Keratinocyte (primary cell): ENCODE data around the gene TUT4. TPM values are rescaled to one million over a fixed set of nuclear protein-coding genes. Genes with fewer than 3 reads are reported as not detected.

Experiments
- DNase-seq: peaks from one replicate; pipeline ENCODE4 v3.0.0-alpha.2; 2011; ENCODE audit warnings: low read depth, missing footprints, low spot score
- FAIRE-seq: peaks from 2 replicates; lab custom pipeline; 2011; peaks lifted over from hg19 to GRCh38; lab: Jason Lieb, UNC
- H2AFZ ChIP-seq: 2 replicates; pipeline ENCODE4 v1.6.0; 2012; ENCODE audit warnings: low read length, control low read depth, inconsistent platforms; ENCODE audit not compliant: control insufficient read depth
- H3K27ac ChIP-seq: 2 replicates; pipeline ENCODE4 v1.5.1; 2011; ENCODE audit warnings: low read length; ENCODE audit not compliant: control insufficient read depth, insufficient read depth
- H3K27me3 ChIP-seq: 3 replicates; pipeline ENCODE4 v1.6.0; 2011; ENCODE audit warnings: low read length; ENCODE audit not compliant: control insufficient read depth, insufficient read depth; ENCODE audit errors: extremely low read depth
- H3K36me3 ChIP-seq, 2 experiments: 2 replicates in 1 of 2; 3 replicates in 1 of 2; pipeline ENCODE4 v1.5.1; 2011; ENCODE audit warnings: low read length in 2 of 2, mild to moderate bottlenecking in 1 of 2; ENCODE audit not compliant: control insufficient read depth in 2 of 2, insufficient read depth in 2 of 2; ENCODE audit errors: extremely low read depth in 1 of 2
- H3K4me1 ChIP-seq: 3 replicates; pipeline ENCODE4 v1.5.1; 2011; ENCODE audit warnings: low read length; ENCODE audit not compliant: control insufficient read depth, insufficient read depth; ENCODE audit errors: extremely low read depth
- H3K4me2 ChIP-seq: 3 replicates; pipeline ENCODE4 v1.6.0; 2011; ENCODE audit warnings: low read depth, low read length; ENCODE audit not compliant: control insufficient read depth, insufficient read depth; ENCODE audit errors: extremely low read depth
- H3K4me3 ChIP-seq, 3 experiments: fragments of 200-600 bp in 1 of 3; sonication (generic) in 1 of 3; 2 replicates in 2 of 3; 3 replicates in 1 of 3; pipeline ENCODE4 v1.5.1; 2011 to 2016; ENCODE audit warnings: low read length in 3 of 3, mild to moderate bottlenecking in 3 of 3, control low read depth in 2 of 3, inconsistent platforms in 1 of 3, low read depth in 1 of 3, mixed read lengths in 1 of 3, mixed run types in 1 of 3, moderate library complexity in 1 of 3; ENCODE audit not compliant: control insufficient read depth in 2 of 3, insufficient read depth in 2 of 3; ENCODE audit errors: extremely low read depth in 1 of 3
- H3K79me2 ChIP-seq: 2 replicates; pipeline ENCODE4 v1.6.0; 2012; ENCODE audit warnings: low read length; ENCODE audit not compliant: control insufficient read depth, insufficient read depth
- H3K9ac ChIP-seq: 3 replicates; pipeline ENCODE4 v1.6.0; 2011; ENCODE audit warnings: low read length; ENCODE audit not compliant: control insufficient read depth, insufficient read depth; ENCODE audit errors: extremely low read depth
- H3K9me1 ChIP-seq: 3 replicates; pipeline ENCODE4 v1.6.0; 2011; ENCODE audit warnings: low read length; ENCODE audit not compliant: control insufficient read depth, insufficient read depth; ENCODE audit errors: extremely low read depth
- H3K9me3 ChIP-seq: 2 replicates; pipeline ENCODE4 v1.5.1; 2012; ENCODE audit warnings: low read depth, low read length; ENCODE audit not compliant: control insufficient read depth
- H4K20me1 ChIP-seq: 3 replicates; pipeline ENCODE4 v1.6.0; 2011; ENCODE audit warnings: low read length; ENCODE audit not compliant: control insufficient read depth, insufficient read depth; ENCODE audit errors: extremely low read depth
- CTCF ChIP-seq, 3 experiments: IDR thresholded peaks in 1 of 3; conservative IDR thresholded peaks in 1 of 3; optimal IDR thresholded peaks in 1 of 3; 2 replicates in 2 of 3; 3 replicates in 1 of 3; pipeline versions ENCODE3 to v1.5.1; 2011; ENCODE audit warnings: low read length in 3 of 3, mild to moderate bottlenecking in 3 of 3, moderate library complexity in 2 of 3, control low read depth in 1 of 3, inconsistent platforms in 1 of 3; ENCODE audit not compliant: insufficient read depth in 2 of 3; ENCODE audit errors: extremely low read depth in 1 of 3
- EZH2 ChIP-seq: IDR thresholded peaks from one replicate; pipeline ENCODE4 v1.6.1; 2012; ENCODE audit warnings: inconsistent platforms, mild to moderate bottlenecking, low read length, moderate library complexity
- dilution Hi-C: fragments of 300-500 bp; cut with MboI; formaldehyde crosslinking; loops from one replicate; pipeline ENCODE4 v1.7.0; 2020; ENCODE audit warnings: low sequenced_read_pairs; ENCODE audit not compliant: extremely low pct_ligation_motif_present
- polyA plus RNA-seq, 5 experiments: library from polyadenylated mRNA; depleted of rRNA in 3 of 5; stranded (reverse) in 3 of 5; stranded (forward) in 1 of 5; unstranded in 1 of 5; fragments of >200 nt; gene quantifications; 1 replicate in 1 of 5; 2 replicates in 3 of 5; 3 replicates in 1 of 5; pipeline versions ENCODE4 v1.2.1 to v1.2.3, GENCODE V29; 2011 to 2012; ENCODE audit warnings: missing spikeins in 2 of 5, low read depth in 1 of 5, low replicate concordance in 1 of 5

Gene TUT4
- polyA plus RNA-seq, 1 donor (not counting 4 experiments of a cell fraction or from before 2014, with no cell fraction given): 27.5 TPM

GRCh38 chr1:52551507-52552235 is 1.2 kb downstream of the TUT4 start:
- H3K9me3 ChIP-seq: no peaks in the 10 kb centered on the region
- dilution Hi-C loops: no loop called here
- no peak for DNase-seq
- peak overlapping the region; percentile 91 for H3K9ac ChIP-seq
- peak overlapping the region; percentile 78 for H2AFZ ChIP-seq
- no peaks in the 10 kb centered on the region for H3K9me1 ChIP-seq
- H4K20me1 ChIP-seq: no peaks in the 10 kb centered on the region
- H3K4me3 ChIP-seq: peak overlapping the region; percentile 62 to 91 (median 83)
- H3K4me1 ChIP-seq: peaks cover 26% of the 10 kb centered on the region
- peak overlapping the region; percentile 79 for H3K4me2 ChIP-seq
- peak overlapping the region; percentile 98 for H3K27ac ChIP-seq
- H3K27me3 ChIP-seq: no peaks in the 10 kb centered on the region
- TF ChIP-seq CTCF (optimal IDR thresholded peaks at IDR 0.05 in 1 of 3, IDR thresholded peaks at IDR 0.05 in 1 of 3, conservative IDR thresholded peaks at IDR 0.05 in 1 of 3; ENCODE audit: extremely low read depth in 1 of 3, insufficient read depth in 2 of 3, low read length in 3 of 3): no peak
- no peak for TF ChIP-seq EZH2
- H3K36me3 ChIP-seq: no peaks in the 10 kb centered on the region
- peaks cover 38% of the 10 kb centered on the region for H3K79me2 ChIP-seq
- peak; percentile 79 for FAIRE-seq

DNA sequence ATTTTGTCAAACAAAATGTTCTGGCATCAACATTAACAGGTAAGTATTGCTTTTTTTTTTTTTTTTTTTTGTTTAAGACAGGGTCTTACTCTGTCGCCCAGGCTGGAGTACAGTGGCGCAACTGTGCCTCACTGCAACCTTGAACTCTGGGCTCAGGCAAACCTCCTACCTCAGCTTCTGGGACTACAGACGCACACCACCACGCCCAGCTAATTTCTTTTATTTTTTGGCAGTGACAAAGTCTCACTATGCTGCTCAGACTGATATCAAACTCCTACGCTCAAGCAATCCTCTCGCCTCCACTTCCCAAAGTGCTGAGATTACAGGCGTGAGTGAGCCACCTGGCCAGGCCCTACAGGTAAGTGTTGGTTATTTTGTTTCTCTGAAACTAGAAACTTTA is 2.4 kb downstream of the TUT4 start:
- Histone ChIP-seq H3K9me3 (no peaks in the 10 kb centered on the region), H3K9me1 (no peaks in the 10 kb centered on the region), H4K20me1 (no peaks in the 10 kb centered on the region), H3K4me3 (peak overlapping the region in 1 of 3 experiments; percentile 15), H2AFZ (no peak overlapping the region), H3K4me1 (peaks cover 20% of the 10 kb centered on the region), H3K36me3 (no peaks in the 10 kb centered on the region), H3K4me2 (peak overlapping the region; percentile 79), H3K27me3 (no peaks in the 10 kb centered on the region), H3K79me2 (peaks cover 46% of the 10 kb centered on the region), H3K9ac (peak overlapping the region; percentile 26), H3K27ac (peak overlapping the region; percentile 98)
- TF ChIP-seq CTCF (optimal IDR thresholded peaks at IDR 0.05 in 1 of 3, IDR thresholded peaks at IDR 0.05 in 1 of 3, conservative IDR thresholded peaks at IDR 0.05 in 1 of 3; ENCODE audit: extremely low read depth in 1 of 3, insufficient read depth in 2 of 3, low read length in 3 of 3): no peak
- DNase-seq (no peak), FAIRE-seq (no peak)
- dilution Hi-C loops: no loop called here
